ENCODE measurements around the gene GTF2H2C. TPM values are rescaled to one million over a fixed set of nuclear protein-coding genes. Genes with fewer than 3 reads are reported as not detected.
A peak's percentile ranks its signal among the peaks of the same experiment; 100 is the strongest.
"Not testable (repeated sequence)": the region's sequence is repeated elsewhere in the genome, so short reads cannot be mapped to it uniquely, and the experiment has no call there.

GTF2H2C gene
- total and polyA plus RNA-seq, 9 of the 15 experiments (the other 6 are each of a cell fraction or from before 2014, with no cell fraction given) = 55.6 to 108 (median 87.7) TPM

- DNase-seq (ENCODE audit: extremely low read depth in 1 of 4, low spot score in 3 of 4) = peak in 1 of 4 experiments; percentile 6
- H3K27ac ChIP-seq (ENCODE audit: extremely low read depth, low read depth, low read length); H3K27me3 ChIP-seq (ENCODE audit: control insufficient read depth in 2 of 2, insufficient read depth in 2 of 2, low read length in 2 of 2); H4K20me1 ChIP-seq (replicated peaks; ENCODE audit: control insufficient read depth, insufficient read depth, low read length); H3K79me2 ChIP-seq (ENCODE audit: control insufficient read depth, insufficient read depth, low read length); POLR2A ChIA-PET; H2AFZ ChIP-seq (ENCODE audit: low read depth, low read length); H3K9me1 ChIP-seq (ENCODE audit: control insufficient read depth, insufficient read depth, low read length); CTCF ChIA-PET (ENCODE audit: low intra/inter-chr PET ratio); H3K36me3 ChIP-seq (ENCODE audit: control insufficient read depth, insufficient read depth, low read length); FAIRE-seq; H3K4me1 ChIP-seq (replicated peaks in 1 of 2; ENCODE audit: control insufficient read depth in 2 of 2, insufficient read depth in 2 of 2, low read length in 2 of 2); intact Hi-C loops (cut with micrococcal nuclease); BruUV-seq (replicated peaks); H3K9me3 ChIP-seq (replicated peaks; ENCODE audit: control insufficient read depth, insufficient read depth, low read depth, low read length); in situ Hi-C loops (cut with MboI): not testable (repeated sequence)
- peak; percentile 19; the same call in 2 of the 3 replicates for ATAC-seq
- peak overlapping the region; percentile 40 for H3K4me3 ChIP-seq
- H3K4me2 ChIP-seq (ENCODE audit: insufficient read depth, low read length) = peak overlapping the region; percentile 66
- H3K9ac ChIP-seq (ENCODE audit: insufficient read depth in 1 of 2, low read depth in 2 of 2, low read length in 2 of 2) = peak overlapping the region in 1 of 2 experiments; percentile 49; a peak in 2 of 4 replicates
- under 1% methylated on average over 14 of the region's 31 CpGs for WGBS (ENCODE audit: insufficient coverage, low coverage, missing lambda C conversion rate)
Measured at GRCh38 chr5:69560587-69561431, 818 bp downstream of the GTF2H2C start.

GRCh38 chr5:69566172-69566571 lies 6.2 kb downstream of the GTF2H2C start:
- H3K27ac ChIP-seq (ENCODE audit: extremely low read depth, low read depth, low read length); ATAC-seq; H3K79me2 ChIP-seq (ENCODE audit: control insufficient read depth, insufficient read depth, low read length); H3K4me3 ChIP-seq; H4K20me1 ChIP-seq (replicated peaks; ENCODE audit: control insufficient read depth, insufficient read depth, low read length); H3K27me3 ChIP-seq (ENCODE audit: control insufficient read depth in 2 of 2, insufficient read depth in 2 of 2, low read length in 2 of 2); intact Hi-C loops (cut with micrococcal nuclease); DNase-seq (ENCODE audit: extremely low read depth in 1 of 4, low spot score in 3 of 4); BruUV-seq (replicated peaks); H3K9me3 ChIP-seq (replicated peaks; ENCODE audit: control insufficient read depth, insufficient read depth, low read depth, low read length); H3K4me2 ChIP-seq (ENCODE audit: insufficient read depth, low read length); CTCF ChIA-PET (ENCODE audit: low intra/inter-chr PET ratio); in situ Hi-C loops (cut with MboI); H3K9me1 ChIP-seq (ENCODE audit: control insufficient read depth, insufficient read depth, low read length); H3K9ac ChIP-seq (ENCODE audit: insufficient read depth in 1 of 2, low read depth in 2 of 2, low read length in 2 of 2); H3K4me1 ChIP-seq (replicated peaks in 1 of 2; ENCODE audit: control insufficient read depth in 2 of 2, insufficient read depth in 2 of 2, low read length in 2 of 2); FAIRE-seq; H2AFZ ChIP-seq (ENCODE audit: low read depth, low read length); H3K36me3 ChIP-seq (ENCODE audit: control insufficient read depth, insufficient read depth, low read length); POLR2A ChIA-PET: not testable (repeated sequence)
- 100% methylated on average over 1 of the region's 2 CpGs for WGBS (ENCODE audit: insufficient coverage, low coverage, missing lambda C conversion rate)

DNA sequence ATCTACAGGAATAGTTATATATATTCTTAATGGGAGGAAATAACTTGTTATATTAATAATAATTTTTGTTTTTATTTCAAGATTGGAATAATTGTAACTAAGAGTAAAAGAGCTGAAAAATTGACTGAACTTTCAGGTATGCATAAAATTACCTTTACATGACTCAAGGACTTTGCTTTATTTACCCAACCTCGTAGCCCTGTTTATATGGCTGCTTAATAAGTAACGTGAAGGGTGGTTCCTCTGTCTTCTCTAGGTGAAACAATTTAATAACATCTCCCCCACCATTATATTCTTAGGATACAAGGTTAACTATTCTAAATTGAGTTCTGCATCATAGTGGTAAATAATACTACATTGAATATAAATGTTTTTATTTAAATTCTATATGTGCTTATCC lies 8.1 kb downstream of the GTF2H2C start:
- intact Hi-C loops (cut with micrococcal nuclease); H3K27ac ChIP-seq (ENCODE audit: extremely low read depth, low read depth, low read length); H2AFZ ChIP-seq (ENCODE audit: low read depth, low read length); H3K9me3 ChIP-seq (replicated peaks; ENCODE audit: control insufficient read depth, insufficient read depth, low read depth, low read length); DNase-seq (ENCODE audit: extremely low read depth in 1 of 4, low spot score in 3 of 4); H3K36me3 ChIP-seq (ENCODE audit: control insufficient read depth, insufficient read depth, low read length); H3K4me3 ChIP-seq; H3K9ac ChIP-seq (ENCODE audit: insufficient read depth in 1 of 2, low read depth in 2 of 2, low read length in 2 of 2); in situ Hi-C loops (cut with MboI); H4K20me1 ChIP-seq (replicated peaks; ENCODE audit: control insufficient read depth, insufficient read depth, low read length); BruUV-seq (replicated peaks); H3K4me2 ChIP-seq (ENCODE audit: insufficient read depth, low read length); H3K79me2 ChIP-seq (ENCODE audit: control insufficient read depth, insufficient read depth, low read length); H3K27me3 ChIP-seq (ENCODE audit: control insufficient read depth in 2 of 2, insufficient read depth in 2 of 2, low read length in 2 of 2); H3K9me1 ChIP-seq (ENCODE audit: control insufficient read depth, insufficient read depth, low read length); ATAC-seq; FAIRE-seq; H3K4me1 ChIP-seq (replicated peaks in 1 of 2; ENCODE audit: control insufficient read depth in 2 of 2, insufficient read depth in 2 of 2, low read length in 2 of 2); POLR2A ChIA-PET; CTCF ChIA-PET (ENCODE audit: low intra/inter-chr PET ratio): not testable (repeated sequence)
- WGBS (ENCODE audit: insufficient coverage, low coverage, missing lambda C conversion rate) = no CpG with 5 or more reads among the region's 2 CpGs

GRCh38 chr5:69583356-69583755 lies 23.4 kb downstream of the GTF2H2C start:
- H3K4me2 ChIP-seq (ENCODE audit: insufficient read depth, low read length); H3K27me3 ChIP-seq (ENCODE audit: control insufficient read depth in 2 of 2, insufficient read depth in 2 of 2, low read length in 2 of 2); DNase-seq (ENCODE audit: extremely low read depth in 1 of 4, low spot score in 3 of 4); POLR2A ChIA-PET; H3K79me2 ChIP-seq (ENCODE audit: control insufficient read depth, insufficient read depth, low read length); H3K4me3 ChIP-seq; H3K4me1 ChIP-seq (replicated peaks in 1 of 2; ENCODE audit: control insufficient read depth in 2 of 2, insufficient read depth in 2 of 2, low read length in 2 of 2); ATAC-seq; H3K27ac ChIP-seq (ENCODE audit: extremely low read depth, low read depth, low read length); H4K20me1 ChIP-seq (replicated peaks; ENCODE audit: control insufficient read depth, insufficient read depth, low read length); FAIRE-seq; in situ Hi-C loops (cut with MboI); H3K9me1 ChIP-seq (ENCODE audit: control insufficient read depth, insufficient read depth, low read length); H2AFZ ChIP-seq (ENCODE audit: low read depth, low read length); H3K9ac ChIP-seq (ENCODE audit: insufficient read depth in 1 of 2, low read depth in 2 of 2, low read length in 2 of 2); CTCF ChIA-PET (ENCODE audit: low intra/inter-chr PET ratio); intact Hi-C loops (cut with micrococcal nuclease); H3K36me3 ChIP-seq (ENCODE audit: control insufficient read depth, insufficient read depth, low read length); H3K9me3 ChIP-seq (replicated peaks; ENCODE audit: control insufficient read depth, insufficient read depth, low read depth, low read length); BruUV-seq (replicated peaks): not testable (repeated sequence)
- no CpG with 5 or more reads among the region's 2 CpGs for WGBS (ENCODE audit: insufficient coverage, low coverage, missing lambda C conversion rate)

Measured in K562 (cell line).